ENCODE measurements around the gene IL5. TPM values are rescaled to one million over a fixed set of nuclear protein-coding genes. Genes with fewer than 3 reads are reported as not detected.

The IL5 gene
- total RNA-seq (2012; rRNA removed) (not detected in 2 replicates), polyA plus RNA-seq (2012; rRNA removed) (not detected in 2 replicates), Bru-seq, nascent RNA (not detected), BruChase-seq, experiment 1, labeled RNA remaining after a 6-hour chase (not detected), BruChase-seq, experiment 2, labeled RNA remaining after a 2-hour chase (not detected)
- polyA plus RNA-seq (2012; cell fraction: cytosol; rRNA removed) = not detected in 2 replicates
- not detected in 2 replicates for polyA plus RNA-seq (2012; cell fraction: nucleus; rRNA removed; ENCODE audit: low replicate concordance)
- long read RNA-seq = 0 reads

- ChIA-PET CTCF (no interaction called here), POLR2A (ENCODE audit: unreplicated experiment) (no interaction called here)
- Histone ChIP-seq H3K9me3 (ENCODE audit: control insufficient read depth, insufficient read depth, low read length) (no peaks in the 10 kb centered on the region), H2AFZ (replicated peaks; ENCODE audit: low read length, poor library complexity) (no peak within 1 kb of the TSS), H3K4me3 (ENCODE audit: insufficient read depth, low read depth, low read length) (no peak within 1 kb of the TSS), H2BK15ac (ENCODE audit: low read depth, low read length) (no peak within 1 kb of the TSS), H2BK120ac (ENCODE audit: low read depth, low read length) (no peak within 1 kb of the TSS), H4K8ac (ENCODE audit: low read depth in 2 of 2, low read length in 2 of 2) (no peak within 1 kb of the TSS), H3K4ac (ENCODE audit: low read depth, low read length) (no peak within 1 kb of the TSS), H3K4me1 (ENCODE audit: control insufficient read depth, insufficient read depth, low read length) (no peaks in the 10 kb centered on the region), H3K4me2 (ENCODE audit: low read depth, low read length) (no peak within 1 kb of the TSS), H4K20me1 (ENCODE audit: insufficient read depth, low read length) (no peaks in the 10 kb centered on the region), H3K27me3 (ENCODE audit: control insufficient read depth, insufficient read depth, low read length) (peaks cover 18% of the 10 kb centered on the region), H2BK20ac (ENCODE audit: low read depth, low read length) (no peak within 1 kb of the TSS), H3K9ac (ENCODE audit: low read depth, low read length) (no peak within 1 kb of the TSS), H3K14ac (replicated peaks; ENCODE audit: low read depth, low read length) (no peak within 1 kb of the TSS), H3K27ac (ENCODE audit: insufficient read depth, low read length) (no peak within 1 kb of the TSS), H2BK5ac (ENCODE audit: low read depth, low read length, poor library complexity, severe bottlenecking) (no peak within 1 kb of the TSS), H4K91ac (ENCODE audit: insufficient read depth, low read depth, low read length) (no peak within 1 kb of the TSS), H3K36me3 (ENCODE audit: control insufficient read depth, insufficient read depth, low read length) (no peaks in the 10 kb centered on the region), H3K56ac (ENCODE audit: extremely low read depth, insufficient read depth, low read length) (no peak within 1 kb of the TSS), H3K18ac (ENCODE audit: low read depth, low read length) (no peak within 1 kb of the TSS), H2AK5ac (ENCODE audit: low read depth, low read length) (no peak within 1 kb of the TSS), H4K5ac (ENCODE audit: low read depth, low read length) (no peak within 1 kb of the TSS), H3K9me1 (ENCODE audit: insufficient read depth, low read length) (no peaks in the 10 kb centered on the region; the same call in 1 of the 2 replicates), H3K79me1 (ENCODE audit: low read depth in 1 of 2, low read length in 2 of 2) (no peaks in the 10 kb centered on the region), H2AK9ac (replicated peaks; ENCODE audit: low read depth, low read length, poor library complexity) (no peak within 1 kb of the TSS), H3K23ac (ENCODE audit: low read depth, low read length) (no peak within 1 kb of the TSS)
- intact Hi-C loops (cut with micrococcal nuclease) (no loop called here), dilution Hi-C loops (cut with HindIII; ENCODE audit: low sequenced_read_pairs, unreplicated experiment) (no loop called here), in situ Hi-C loops (cut with MboI; ENCODE audit: low sequenced_read_pairs) (no loop called here)
- BruUV-seq (replicated peaks) = no TSS peak
- WGBS, 2 experiments (ENCODE audit: extremely low coverage in 2 of 2, insufficient read length in 1 of 2) = 40% methylated on average over 1 of the region's 7 CpGs; no CpG with 5 or more reads in 1 of the 2 experiments
- ATAC-seq (ENCODE audit: low read depth) = no peak
- no peak for DNase-seq
- no peak for TF ChIP-seq POLR2A (IDR thresholded peaks at IDR 0.05; ENCODE audit: low read depth, low read length)
- TF ChIP-seq CTCF (conservative IDR thresholded peaks at IDR 0.05; ENCODE audit: low read depth, low read length) = no peak
- no peak for TF ChIP-seq SMC3 (IDR thresholded peaks at IDR 0.05; ENCODE audit: low read depth, low read length)
- TF ChIP-seq RFX5 (IDR thresholded peaks at IDR 0.05; ENCODE audit: low read depth, low read length) = no peak
- no peak for TF ChIP-seq CHD1 (IDR thresholded peaks at IDR 0.05; ENCODE audit: low read depth, low read length)
- no peak for TF ChIP-seq BHLHE40 (IDR thresholded peaks at IDR 0.05; ENCODE audit: low read depth, low read length)
- no peak for TF ChIP-seq NFE2L2 (IDR thresholded peaks at IDR 0.05; ENCODE audit: low read depth, low read length)
- no peak for TF ChIP-seq CEBPB (IDR thresholded peaks at IDR 0.05; ENCODE audit: low read depth, low read length)
- no peak for TF ChIP-seq MXI1 (IDR thresholded peaks at IDR 0.05; ENCODE audit: borderline replicate concordance, low read depth, low read length)
- no peak for TF ChIP-seq FOS (IDR thresholded peaks at IDR 0.05; ENCODE audit: low read depth, low read length)
Measured at GRCh38 chr5:132543472-132544201, at the start of gene IL5. Gene IL5, minus strand, starts transcription at chr5:132543522. Its CDS starts 44 bp downstream, at chr5:132543478.

Measured in IMR-90 (cell line).